Caki2 (cell line): Measurements from ENCODE around the gene BAIAP2. TPM values are rescaled to one million over a fixed set of nuclear protein-coding genes. Genes with fewer than 3 reads are reported as not detected.
"Not testable (repeated sequence)": the region's sequence is repeated elsewhere in the genome, so short reads cannot be mapped to it uniquely, and the experiment has no call there.

Source experiments
- DNase-seq: peaks from one replicate; pipeline ENCODE4 v3.0.0-alpha.2; 2015; ENCODE audit warnings: low read depth
- in situ Hi-C: cut with HindIII; loops from 2 replicates; pipeline ENCODE4 v1.10.0; 2016; ENCODE audit warnings: low sequenced_read_pairs, low pct_unique_long_range_greater_than_20kb, mixed read lengths
- total RNA-seq: library from RNA; depleted of rRNA; stranded (reverse); fragments of >200 nt; shearing (Covaris generic); gene quantifications from 2 replicates; pipeline ENCODE4 v1.2.3, GENCODE V29; 2014; ENCODE audit warnings: low replicate concordance

The BAIAP2 gene
- total RNA-seq, 1 experiment from 2014 or later: 30.1 TPM

DNA sequence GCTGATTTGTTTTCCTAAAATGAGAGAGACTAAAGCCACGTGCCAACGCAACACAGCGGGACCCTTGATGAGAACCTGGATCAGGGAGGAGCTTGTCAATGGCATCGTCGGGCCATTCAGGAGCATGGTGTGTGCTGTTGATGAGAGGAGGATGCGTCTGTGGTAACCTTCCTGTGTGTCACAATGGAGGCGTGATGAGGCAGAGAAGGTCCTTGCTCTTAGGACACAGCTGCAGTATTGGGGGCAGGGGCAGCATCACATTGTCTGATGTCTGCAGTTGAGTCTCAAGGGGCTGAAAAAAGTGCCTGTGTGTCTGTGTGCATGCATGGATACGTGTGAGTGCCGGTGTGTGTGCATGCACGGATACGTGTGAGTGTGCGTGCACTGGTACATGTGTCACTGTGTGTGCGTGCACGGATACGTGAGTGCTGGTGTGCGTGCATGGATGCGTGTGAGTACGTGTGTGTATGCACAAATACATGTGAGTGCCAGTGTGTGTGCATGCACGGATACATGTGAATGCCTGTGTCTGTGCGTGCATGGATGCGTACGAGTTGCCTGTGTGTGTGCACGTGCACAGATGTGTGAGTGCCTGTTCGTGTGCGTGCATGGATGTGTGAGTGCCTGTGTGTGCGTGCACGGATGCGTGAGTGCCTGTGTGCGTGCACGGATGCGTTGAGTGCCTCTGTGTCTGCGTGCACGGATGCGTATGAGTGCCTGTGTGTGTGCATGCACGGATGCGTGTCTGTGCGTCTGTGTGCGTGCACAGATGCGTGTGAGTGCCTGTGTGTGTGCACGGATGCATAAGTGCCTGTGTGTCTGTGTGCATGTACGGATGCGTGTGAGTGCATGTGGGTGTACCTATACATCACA, 39.3 kb downstream of the BAIAP2 start:
- no peak for DNase-seq
- in situ Hi-C loops: no loop called here

DNA sequence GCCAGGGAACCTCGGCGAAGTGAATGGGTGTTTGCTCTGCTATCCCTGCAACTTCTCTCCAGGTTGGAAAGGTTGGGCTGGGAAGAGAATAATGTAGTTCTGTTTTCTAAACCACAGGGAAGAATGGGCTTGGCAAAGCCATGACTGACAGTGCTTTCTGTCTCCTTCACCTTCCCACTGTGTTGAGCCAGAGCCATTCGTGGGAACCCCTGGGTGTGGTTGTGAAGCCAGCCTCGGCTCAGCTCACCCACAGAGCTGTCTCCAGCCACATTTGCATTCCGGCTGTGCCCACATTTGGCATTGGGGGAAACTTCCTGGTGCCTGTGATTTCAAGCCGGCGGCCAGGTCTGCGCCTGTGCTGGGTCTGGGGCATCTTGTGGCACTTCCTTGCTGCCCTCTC, 39.9 kb downstream of the BAIAP2 start:
- no peak for DNase-seq
- in situ Hi-C loops: no loop called here

DNA sequence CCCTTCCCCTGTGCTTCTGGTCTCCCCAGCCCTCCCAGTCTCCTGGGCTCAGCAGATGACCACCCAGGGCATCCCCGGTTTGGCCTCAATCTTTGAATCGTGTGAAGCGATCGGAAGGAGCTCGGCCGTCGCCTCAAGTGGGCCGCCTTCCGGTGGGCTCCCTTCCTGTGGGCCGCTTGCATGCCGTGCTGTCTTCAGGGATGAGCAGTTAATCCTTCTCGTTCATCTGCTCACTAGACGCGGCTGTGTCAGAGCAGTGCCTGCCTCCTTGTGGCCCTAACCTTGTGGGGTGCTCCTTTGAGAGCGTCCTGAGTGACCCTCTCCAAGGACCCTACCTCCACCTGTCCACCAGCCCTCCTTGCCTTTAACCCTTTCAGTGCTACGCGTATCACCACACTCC, 40.4 kb downstream of the BAIAP2 start:
- no peak for DNase-seq
- in situ Hi-C loops: no loop called here

DNA sequence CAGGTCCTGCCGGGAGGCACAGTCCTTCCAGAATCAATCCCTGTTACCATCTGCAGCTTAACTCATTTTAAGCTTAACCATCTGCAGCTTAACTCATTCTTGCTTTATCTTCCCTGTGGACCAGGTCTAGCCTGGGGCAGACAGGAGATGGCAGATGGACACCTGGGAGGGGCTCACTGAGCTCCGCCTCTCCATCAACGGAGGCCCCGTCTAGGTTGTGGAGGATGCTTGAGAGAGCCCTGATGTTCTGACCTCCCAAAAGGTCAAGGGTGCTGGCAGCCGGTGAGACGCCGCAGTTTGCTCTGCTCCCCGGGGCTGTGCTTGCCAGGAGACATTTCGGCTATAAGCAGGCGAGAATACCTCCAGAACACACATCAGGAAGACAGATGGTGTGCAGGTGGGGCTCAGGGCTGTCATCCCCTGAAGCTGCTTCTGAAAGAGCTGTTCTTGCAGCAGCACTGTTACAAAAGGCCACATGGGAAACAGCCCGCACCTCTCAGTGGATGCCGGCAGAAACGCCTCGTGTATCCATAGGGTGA, 41.3 kb downstream of the BAIAP2 start:
- in situ Hi-C loops: no loop called here
- DNase-seq: no peak

DNA sequence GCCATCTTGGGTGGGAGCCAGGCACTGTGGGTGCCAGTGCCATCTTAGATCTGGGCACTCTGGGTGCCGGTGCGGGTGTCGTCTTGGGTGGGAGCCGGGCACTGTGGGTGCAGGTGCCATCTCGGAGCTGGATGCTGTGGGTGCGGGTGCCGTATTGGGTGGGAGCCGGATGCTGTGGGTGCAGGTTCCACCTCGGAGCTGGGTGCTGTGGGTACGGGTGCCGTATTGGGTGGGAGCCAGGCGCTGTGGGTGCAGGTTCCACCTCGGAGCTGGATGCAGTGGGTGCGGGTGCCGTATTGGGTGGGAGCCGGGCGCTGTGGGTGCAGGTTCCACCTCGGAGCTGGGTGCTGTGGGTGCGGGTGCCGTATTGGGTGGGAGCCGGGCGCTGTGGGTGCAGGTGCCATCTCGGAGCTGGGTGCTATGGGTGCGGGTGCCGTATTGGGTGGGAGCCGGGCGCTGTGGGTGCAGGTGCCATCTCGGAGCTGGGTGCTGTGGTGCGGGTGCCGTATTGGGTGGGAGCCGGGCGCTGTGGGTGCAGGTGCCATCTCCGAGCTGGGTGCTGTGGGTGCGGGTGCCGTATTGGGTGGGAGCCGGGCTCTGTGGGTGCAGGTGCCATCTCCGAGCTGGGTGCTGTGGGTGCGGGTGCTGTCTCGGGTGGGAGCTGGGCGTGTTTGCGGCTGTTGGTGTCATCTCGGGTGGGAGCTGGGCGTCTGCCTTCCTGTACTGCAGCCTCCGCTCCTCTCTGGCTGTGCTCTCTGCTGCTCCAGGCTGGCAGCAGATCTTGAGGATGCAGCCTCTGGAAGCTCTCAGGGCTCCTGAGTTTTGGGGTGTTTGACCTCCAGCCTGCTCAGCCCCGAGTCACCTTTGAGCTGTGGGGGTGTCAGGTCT, 43.3 kb downstream of the BAIAP2 start:
- in situ Hi-C loops, DNase-seq: not testable (repeated sequence)

DNA sequence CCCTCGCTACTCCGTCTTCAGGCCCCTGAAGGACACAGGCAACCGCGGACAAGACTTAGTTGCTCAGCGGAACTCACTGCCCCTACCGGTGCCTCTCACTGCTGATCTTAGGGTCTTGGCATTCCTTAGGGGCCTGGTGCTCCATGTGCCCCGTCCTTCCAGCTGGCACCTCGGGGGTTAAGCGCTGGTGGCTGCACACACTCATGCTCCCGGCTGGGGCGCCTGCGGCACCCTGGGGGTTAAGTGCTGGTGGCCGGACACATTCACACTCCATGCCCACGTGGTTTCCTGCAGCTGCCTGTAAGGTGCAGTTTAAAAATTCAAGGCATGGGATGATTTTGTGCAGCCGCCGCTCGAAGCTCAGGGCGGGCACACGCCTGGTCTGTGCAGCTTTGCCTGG, 45.1 kb downstream of the BAIAP2 start:
- DNase-seq: no peak
- in situ Hi-C loops: no loop called here

DNA sequence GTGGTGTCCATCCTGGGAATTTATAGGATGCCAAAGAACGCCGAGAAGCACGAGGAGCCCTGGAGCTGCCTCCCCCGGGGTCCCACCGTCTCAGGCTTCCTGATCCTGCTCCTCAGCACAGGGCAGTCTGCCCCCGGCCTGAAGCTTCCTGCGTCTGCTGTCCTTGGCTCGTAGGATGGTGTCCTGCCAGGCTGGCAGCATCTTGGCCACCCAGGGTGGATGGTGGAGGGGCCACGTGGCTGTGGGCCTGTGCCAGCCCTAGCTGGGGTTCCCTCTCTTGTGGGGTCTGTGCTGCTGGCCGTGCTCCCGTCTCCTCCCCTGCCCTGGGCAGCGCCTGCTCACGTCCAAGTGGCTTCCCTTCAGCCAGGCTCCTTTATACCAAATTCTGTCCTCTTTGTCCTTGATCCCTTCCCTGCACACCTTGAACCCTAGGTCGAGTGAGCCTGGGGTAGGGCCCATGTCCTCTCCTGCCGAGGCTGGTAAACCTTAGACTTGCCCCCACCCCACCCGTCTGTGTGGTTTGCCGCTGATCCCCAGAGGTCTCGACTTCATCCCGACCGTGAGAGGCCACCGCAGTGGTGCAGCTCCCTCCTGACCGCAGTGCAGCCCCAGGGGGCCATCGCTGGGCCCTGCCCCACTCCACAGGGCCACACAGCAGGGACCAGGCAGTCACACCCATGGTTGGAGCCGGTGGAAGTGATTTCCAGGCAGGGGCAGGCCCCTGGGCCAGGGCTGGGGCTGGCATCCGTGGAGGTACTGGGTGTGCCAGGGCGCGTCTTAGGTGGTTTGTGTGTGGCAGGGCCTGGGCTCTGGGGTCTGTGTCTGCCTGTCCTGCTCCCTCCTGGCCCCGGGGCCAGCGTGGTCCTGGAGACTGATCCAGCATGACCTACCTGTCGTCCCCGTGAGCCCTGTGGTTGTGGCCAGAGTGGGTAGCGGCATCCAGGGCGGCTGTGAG, 46.5 kb downstream of the BAIAP2 start:
- DNase-seq: no peak
- in situ Hi-C loops: no loop called here

DNA sequence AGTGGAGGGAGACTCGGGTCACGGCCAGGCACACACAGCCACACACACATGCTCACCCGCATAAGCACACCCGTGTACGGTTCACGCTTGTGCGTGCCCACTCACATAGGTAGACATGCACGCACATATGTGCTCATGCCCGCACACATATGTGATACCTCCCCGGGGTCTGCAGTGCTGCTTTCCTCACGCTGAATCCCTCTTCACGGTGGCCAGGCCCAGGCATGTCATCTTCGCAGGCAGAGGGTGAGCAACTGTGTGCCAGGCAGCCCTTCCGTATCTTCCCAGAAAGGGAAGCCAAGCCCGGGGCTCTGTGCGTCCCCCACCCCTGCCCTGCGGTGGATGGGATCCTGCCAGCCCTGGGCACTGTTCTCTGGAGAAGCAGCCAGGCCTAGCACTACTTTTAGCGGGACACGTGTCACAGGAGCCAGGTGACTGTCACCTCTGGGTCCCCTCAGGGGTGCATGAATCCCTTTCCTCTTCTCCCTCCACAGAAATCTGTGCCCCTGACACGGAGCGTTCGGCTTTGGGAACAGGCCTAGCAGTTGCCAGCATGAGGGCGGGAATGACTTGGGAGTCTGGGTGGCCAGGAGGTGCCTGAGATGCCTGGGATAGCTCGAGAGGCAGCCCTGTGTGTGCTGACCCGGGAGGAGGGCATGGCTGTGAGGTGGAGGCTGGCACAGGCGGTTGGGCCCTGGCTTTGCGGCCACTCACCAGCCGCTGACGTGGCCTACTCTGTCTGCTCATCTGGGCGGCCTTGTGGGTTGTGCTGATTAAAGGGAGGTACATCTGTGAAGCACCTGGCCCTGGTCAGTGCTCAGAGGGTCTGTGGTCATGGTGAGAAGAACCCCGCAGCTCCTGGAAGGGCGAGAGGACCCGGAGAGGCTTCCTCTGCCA, 47.5 kb downstream of the BAIAP2 start:
- in situ Hi-C loops: no loop called here

DNA sequence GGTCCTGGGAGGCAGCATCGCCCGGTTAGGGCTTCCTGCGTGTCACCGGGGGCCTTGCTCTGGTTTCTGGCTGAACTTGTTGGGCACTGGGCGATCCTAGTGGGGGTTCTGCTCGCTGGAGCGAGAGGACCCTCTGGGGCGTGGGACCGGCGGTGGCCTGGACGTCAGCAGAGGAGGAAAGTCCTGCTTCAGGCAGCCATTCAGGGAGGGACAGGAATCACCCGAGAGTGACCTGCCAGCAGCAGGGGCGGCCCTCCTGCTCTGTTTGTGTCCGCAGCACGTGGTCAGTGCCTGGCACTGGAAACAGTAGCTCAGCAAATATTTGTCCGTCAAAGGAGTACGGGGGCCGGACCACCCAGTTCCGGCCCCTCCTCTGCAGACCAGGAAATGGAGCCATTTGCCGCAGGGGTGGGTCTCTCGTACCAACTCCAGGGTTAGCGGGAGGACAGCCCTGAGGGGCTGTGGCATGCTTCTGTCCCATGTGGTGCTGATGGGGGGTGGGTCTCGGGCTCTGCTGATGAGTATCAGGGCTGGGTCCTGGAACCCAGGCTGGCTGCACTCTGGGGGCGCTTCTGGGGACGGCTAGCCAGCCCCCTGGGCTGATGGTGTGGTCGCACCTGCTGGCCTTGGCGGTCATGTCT, 48.3 kb downstream of the BAIAP2 start:
- DNase-seq: no peak
- in situ Hi-C loops: no loop called here

More for the DNA sequence above, 47.5 kb downstream of the BAIAP2 start:
- DNase-seq: no peak

DNA sequence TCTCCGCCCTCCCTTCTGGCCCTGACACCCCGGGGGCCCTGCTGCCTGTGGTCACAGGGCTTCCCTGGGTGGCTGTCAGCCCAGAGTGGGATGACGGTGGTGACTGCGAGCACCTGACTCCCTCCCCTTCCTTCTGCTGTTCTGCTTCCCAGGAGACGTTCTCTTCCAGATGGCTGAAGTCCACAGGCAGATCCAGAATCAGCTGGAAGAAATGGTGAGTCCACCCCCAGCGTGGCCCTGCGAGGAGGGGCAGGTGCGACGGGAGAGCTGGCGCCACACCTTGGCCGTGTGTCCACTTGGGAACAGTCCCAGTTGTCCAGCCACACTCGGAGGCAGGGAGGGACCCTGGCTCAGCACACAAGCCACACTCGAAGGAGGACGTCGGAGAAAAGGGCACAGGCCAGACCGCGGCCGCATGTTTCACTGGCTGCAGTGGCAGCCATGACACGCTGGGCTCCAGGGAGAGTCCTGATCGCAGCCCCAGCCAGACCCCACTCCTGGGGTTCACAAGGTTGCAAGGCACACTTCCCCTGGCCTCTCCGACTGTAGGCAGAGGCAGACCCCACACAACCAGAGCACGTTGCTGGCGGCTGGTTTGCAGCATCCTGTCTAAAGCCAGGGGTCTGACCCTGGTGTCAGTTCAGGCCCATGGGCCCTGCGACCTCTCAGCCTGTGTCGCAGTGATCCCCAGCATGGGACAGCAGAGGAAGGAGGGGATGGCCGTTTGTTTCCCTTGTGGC, 49.9 kb downstream of the BAIAP2 start:
- in situ Hi-C loops: no loop called here
- no peak for DNase-seq

DNA sequence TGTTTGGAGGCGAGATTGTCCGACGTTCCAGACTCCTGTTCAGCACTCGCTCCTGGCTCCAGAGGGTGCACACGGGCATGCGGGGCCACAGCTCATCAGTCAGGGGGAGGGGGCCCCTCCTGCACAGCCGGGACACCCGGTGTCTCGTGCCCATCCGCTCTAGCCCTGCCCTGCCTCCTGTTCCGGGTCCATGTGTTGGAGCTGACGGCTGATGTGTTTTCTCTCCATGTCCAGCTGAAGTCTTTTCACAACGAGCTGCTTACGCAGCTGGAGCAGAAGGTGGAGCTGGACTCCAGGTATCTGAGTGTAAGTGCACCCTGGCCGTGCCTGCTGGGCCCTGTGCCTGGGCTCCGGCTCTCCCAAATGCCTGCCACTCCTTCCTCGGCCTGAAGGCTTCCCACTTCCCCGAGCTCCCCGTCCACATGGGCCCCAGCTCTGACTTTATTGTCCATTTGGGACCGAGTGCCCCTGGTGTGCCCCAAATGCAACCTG, 50.5 kb downstream of the BAIAP2 start:
- DNase-seq: no peak
- in situ Hi-C loops: no loop called here

DNA sequence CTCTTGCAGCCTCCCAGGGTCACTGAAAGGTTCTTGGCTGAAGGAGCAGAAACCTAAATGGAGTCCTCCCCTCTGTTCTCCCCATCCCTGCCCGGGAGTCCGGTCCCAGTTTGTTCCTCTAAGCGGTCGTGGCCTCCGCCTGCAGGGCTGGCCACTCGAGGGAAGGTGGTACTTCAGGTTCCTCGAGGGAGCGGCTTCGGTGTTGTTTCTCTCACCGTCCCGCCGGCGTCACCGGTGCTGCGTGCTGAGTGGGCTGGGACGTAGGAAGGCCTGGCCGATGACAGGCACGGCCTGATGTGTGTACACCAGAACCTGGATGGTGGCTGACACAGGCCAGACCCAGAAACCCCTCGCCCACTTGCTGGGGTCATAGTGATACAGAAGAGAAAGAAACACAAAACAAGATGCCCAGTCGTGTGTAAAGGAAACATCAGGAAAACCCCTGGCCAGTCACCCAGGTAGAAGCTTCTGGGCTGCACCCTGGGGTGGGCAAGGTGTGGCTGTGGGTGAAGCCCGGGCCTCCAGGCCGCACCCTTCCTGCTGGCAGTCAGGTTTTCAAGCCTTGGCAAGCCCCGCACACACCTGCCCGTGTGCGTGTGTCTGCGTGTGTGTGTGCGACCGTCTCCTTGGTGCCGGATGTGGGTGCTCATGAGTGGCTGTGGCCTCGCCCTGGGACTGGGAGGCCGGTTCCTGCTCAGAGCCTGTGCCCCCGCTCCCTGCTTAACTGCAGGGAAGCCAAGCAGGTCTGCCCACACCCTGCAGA, 52.0 kb downstream of the BAIAP2 start:
- in situ Hi-C loops: no loop called here
- no peak for DNase-seq

DNA sequence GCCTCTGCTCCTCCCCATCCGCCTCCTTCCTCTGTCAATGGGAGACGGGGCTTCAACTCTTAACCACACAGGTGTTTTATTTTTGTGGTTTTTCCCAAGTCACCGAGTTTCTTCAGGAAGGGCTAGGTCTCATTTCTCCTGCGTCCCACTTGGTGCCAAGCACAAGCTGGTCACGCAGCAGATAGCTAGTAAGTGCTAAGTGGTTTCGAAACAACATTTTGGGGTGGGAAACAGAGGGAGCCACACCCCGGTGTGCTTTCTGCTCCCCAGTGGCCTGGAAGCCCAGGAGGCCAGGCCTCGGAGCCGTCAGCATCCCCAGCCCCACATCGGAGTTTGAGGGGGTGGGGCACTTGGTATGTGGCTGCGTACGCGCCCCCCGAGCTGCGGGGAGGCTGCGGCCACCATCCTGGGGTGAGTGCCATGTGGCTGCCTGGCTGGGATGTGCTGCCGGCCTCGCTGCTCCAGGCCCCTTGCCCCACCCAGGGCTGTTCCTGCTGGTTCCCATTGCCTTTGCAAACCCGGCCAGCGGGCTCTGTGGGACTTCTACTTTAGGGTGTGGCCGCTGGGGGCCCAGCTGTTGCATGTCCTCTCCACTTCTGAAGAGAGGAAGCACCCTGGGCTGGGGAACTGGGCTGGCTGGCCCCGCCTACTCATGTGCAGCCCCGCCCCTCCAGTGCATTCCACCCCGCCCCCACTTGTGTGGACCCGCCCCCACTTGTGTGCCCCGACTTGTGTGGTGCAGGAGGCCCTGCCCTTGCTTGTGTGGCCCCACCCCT, 55.6 kb downstream of the BAIAP2 start:
- DNase-seq: no peak
- in situ Hi-C loops: no loop called here

DNA sequence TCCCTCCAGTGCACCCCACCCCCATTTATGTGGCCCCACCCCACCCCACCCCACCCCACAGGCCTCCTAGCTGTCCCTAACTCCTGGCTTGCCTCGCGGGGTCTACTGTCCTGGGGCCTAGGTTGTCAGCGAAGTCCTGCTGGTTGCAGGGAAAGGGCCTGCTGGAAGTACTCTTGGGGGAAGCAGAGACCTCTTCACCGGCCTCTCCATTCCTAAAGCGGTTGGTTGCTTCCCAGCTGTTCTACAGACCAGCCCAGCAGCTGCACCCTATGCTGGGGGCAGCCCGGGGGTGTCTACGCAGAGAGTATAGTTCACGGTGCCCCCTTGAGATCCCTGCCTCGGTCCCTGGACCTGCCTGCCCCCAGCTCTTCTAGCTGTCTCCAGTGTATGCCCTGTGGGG, 56.2 kb downstream of the BAIAP2 start:
- in situ Hi-C loops: no loop called here
- DNase-seq: no peak
